ENCODE data around the gene ERAL1.
A peak's percentile ranks its signal among the peaks of the same experiment; 100 is the strongest.

The ERAL1 gene

GRCh38 chr17:28855336-28855679 lies 492 bp downstream of the ERAL1 start:
- peak overlapping the region; percentile 90 for H3K4me3 ChIP-seq (ENCODE audit: low read depth, low read length)
- no peaks in the 10 kb centered on the region for H3K27me3 ChIP-seq (replicated peaks)
- DNase-seq, result no peak
- peaks cover 25% of the 10 kb centered on the region for H3K36me3 ChIP-seq (replicated peaks)
- TF ChIP-seq, protein P1, sequence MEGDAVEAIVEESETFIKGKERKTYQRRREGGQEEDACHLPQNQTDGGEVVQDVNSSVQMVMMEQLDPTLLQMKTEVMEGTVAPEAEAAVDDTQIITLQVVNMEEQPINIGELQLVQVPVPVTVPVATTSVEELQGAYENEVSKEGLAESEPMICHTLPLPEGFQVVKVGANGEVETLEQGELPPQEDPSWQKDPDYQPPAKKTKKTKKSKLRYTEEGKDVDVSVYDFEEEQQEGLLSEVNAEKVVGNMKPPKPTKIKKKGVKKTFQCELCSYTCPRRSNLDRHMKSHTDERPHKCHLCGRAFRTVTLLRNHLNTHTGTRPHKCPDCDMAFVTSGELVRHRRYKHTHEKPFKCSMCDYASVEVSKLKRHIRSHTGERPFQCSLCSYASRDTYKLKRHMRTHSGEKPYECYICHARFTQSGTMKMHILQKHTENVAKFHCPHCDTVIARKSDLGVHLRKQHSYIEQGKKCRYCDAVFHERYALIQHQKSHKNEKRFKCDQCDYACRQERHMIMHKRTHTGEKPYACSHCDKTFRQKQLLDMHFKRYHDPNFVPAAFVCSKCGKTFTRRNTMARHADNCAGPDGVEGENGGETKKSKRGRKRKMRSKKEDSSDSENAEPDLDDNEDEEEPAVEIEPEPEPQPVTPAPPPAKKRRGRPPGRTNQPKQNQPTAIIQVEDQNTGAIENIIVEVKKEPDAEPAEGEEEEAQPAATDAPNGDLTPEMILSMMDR (IDR thresholded peaks at IDR 0.05; ENCODE audit: low read depth, low read length, missing control alignments), result no peak
- in situ Hi-C loops (cut with HindIII; ENCODE audit: low pct_ligation_motif_present, low sequenced_read_pairs), result no loop called here
- peak overlapping the region; percentile 59 for H3K27ac ChIP-seq

DNA sequence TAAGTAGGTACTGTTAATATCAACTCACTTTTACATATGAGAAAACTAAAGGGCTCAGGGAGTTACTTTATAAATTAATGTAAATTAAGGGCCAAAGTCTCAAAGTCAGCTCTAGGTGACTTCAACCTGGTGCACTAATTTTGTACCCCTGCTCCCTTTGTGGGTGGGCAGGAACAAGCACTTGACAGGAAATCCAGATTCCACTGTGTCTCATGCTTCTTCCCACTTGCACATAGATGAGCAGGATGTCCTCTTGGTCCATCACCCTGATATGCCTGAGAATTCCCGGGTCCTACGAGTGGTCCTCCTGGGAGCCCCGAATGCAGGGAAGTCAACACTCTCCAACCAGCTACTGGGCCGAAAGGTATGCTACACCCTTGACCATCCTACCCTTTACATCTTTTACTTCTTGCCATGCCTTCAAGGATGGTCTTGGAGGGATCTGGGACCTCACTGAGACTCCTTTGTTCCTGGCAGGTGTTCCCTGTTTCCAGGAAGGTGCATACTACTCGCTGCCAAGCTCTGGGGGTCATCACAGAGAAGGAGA lies 1.3 kb downstream of the ERAL1 start:
- H3K27me3 ChIP-seq (replicated peaks), result no peaks in the 10 kb centered on the region
- peaks cover 30% of the 10 kb centered on the region for H3K36me3 ChIP-seq (replicated peaks)
- in situ Hi-C loops (cut with HindIII; ENCODE audit: low pct_ligation_motif_present, low sequenced_read_pairs), result no loop called here
- TF ChIP-seq, protein P1 (IDR thresholded peaks at IDR 0.05; ENCODE audit: low read depth, low read length, missing control alignments), result no peak
- no peak overlapping the region for H3K27ac ChIP-seq
- H3K4me3 ChIP-seq (ENCODE audit: low read depth, low read length), result no peak overlapping the region
- no peak for DNase-seq

- in situ Hi-C loops (cut with HindIII; ENCODE audit: low pct_ligation_motif_present, low sequenced_read_pairs), result no loop called here
- Histone ChIP-seq H3K27ac (no peak overlapping the region), H3K4me3 (ENCODE audit: low read depth, low read length) (no peak overlapping the region), H3K36me3 (replicated peaks) (peaks cover 30% of the 10 kb centered on the region), H3K27me3 (replicated peaks) (no peaks in the 10 kb centered on the region)
- no peak for DNase-seq
- TF ChIP-seq, protein P1 (IDR thresholded peaks at IDR 0.05; ENCODE audit: low read depth, low read length, missing control alignments), result no peak
These were observed 3.3 kb downstream of the ERAL1 start for GRCh38 chr17:28857905-28858800.

DNA sequence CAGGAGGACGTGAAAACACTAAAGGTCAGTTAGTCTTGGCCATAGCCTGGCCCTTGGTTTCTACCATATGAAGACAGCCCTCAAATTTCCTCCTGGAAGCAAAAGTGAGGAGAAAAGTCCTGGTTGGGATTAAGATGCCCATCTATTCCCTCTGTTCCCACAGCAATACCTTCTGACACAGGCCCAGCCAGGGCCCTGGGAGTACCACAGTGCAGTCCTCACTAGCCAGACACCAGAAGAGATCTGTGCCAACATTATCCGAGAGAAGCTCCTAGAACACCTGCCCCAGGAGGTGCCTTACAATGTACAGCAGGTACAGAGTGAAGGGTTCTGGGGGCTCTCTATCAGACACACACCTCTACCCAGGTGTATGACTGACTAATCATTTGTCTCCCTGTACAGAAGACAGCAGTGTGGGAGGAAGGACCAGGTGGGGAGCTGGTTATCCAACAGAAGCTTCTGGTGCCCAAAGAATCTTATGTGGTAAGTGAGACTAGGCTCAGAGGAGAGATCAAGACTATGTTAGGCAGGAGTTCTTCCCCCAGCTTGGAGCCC lies 4.1 kb downstream of the ERAL1 start:
- peaks cover 30% of the 10 kb centered on the region for H3K36me3 ChIP-seq (replicated peaks)
- DNase-seq, result no peak
- H3K27ac ChIP-seq, result no peak overlapping the region
- in situ Hi-C loops (cut with HindIII; ENCODE audit: low pct_ligation_motif_present, low sequenced_read_pairs), result no loop called here
- TF ChIP-seq, protein P1 (IDR thresholded peaks at IDR 0.05; ENCODE audit: low read depth, low read length, missing control alignments), result no peak
- no peaks in the 10 kb centered on the region for H3K27me3 ChIP-seq (replicated peaks)
- H3K4me3 ChIP-seq (ENCODE audit: low read depth, low read length), result no peak overlapping the region

DNA sequence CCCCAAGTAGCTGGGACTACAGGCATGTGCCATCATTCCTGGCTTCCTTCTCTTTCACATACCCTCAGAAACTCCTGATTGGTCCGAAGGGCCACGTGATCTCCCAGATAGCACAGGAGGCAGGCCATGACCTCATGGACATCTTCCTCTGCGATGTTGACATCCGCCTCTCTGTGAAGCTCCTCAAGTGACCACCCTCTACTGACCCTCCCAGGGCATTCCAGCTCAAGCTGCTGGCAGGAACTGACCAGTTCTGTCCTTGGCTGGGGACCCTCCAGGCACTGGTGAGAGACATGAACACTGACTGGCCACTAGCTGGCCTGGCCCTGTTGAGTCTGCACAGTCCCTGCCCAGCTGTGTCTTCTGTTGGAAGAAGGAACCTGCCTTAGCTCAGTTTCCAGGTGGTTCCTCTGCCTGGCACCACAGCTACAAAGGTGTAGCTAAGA lies 5.6 kb downstream of the ERAL1 start:
- H3K27ac ChIP-seq, result no peak overlapping the region
- in situ Hi-C loops (cut with HindIII; ENCODE audit: low pct_ligation_motif_present, low sequenced_read_pairs), result no loop called here
- H3K4me3 ChIP-seq (ENCODE audit: low read depth, low read length), result no peak overlapping the region
- H3K36me3 ChIP-seq (replicated peaks), result peaks cover 30% of the 10 kb centered on the region
- no peaks in the 10 kb centered on the region for H3K27me3 ChIP-seq (replicated peaks)
- DNase-seq, result no peak
- TF ChIP-seq, protein P1 (IDR thresholded peaks at IDR 0.05; ENCODE audit: low read depth, low read length, missing control alignments), result no peak
